Breast epithelium (tissue), 4 donors: ENCODE results near the gene FOCAD. TPM values are rescaled to one million over a fixed set of nuclear protein-coding genes. Genes with fewer than 3 reads are reported as not detected.
A peak's percentile ranks its signal among the peaks of the same experiment; 100 is the strongest.

Experiments
- DNase-seq, 2 donors: peaks; one replicate each; pipeline ENCODE4 v3.0.0-alpha.2; 2019; ENCODE audit warnings: low spot score in 2 of 2
- H3K27ac ChIP-seq, 2 donors: fragments of 200-600 bp; sonication (generic) in 1 of 2; one replicate each; pipeline ENCODE4 v1.5.1; 2016 to 2019; ENCODE audit warnings: mild to moderate bottlenecking in 1 of 2
- H3K27me3 ChIP-seq, 2 donors: fragments of 200-600 bp; sonication (generic) in 1 of 2; one replicate each; pipeline versions ENCODE4 v1.5.1 to v1.6.0; 2017 to 2019; ENCODE audit warnings: control low read depth in 1 of 2, mild to moderate bottlenecking in 1 of 2
- H3K36me3 ChIP-seq: fragments of 200-600 bp; one replicate; pipeline ENCODE4 v1.5.1; 2019
- H3K4me1 ChIP-seq, 2 donors: fragments of 200-600 bp; sonication (generic); one replicate each; pipeline ENCODE4 v1.5.1; 2016 to 2019; ENCODE audit warnings: control low read depth in 1 of 2
- H3K4me3 ChIP-seq, 3 donors: fragments of 200-600 bp; sonication (generic); 1 replicate in 2 of 3; 2 replicates in 1 of 3; pipeline ENCODE4 v1.5.1; 2016 to 2019; ENCODE audit warnings: mild to moderate bottlenecking in 3 of 3, moderate library complexity in 2 of 3
- H3K9me3 ChIP-seq, 2 donors: fragments of 200-600 bp; sonication (generic) in 1 of 2; one replicate each; pipeline ENCODE4 v1.5.1; 2016 to 2019; ENCODE audit warnings: control low read depth in 1 of 2
- CTCF ChIP-seq, 3 donors: fragments of 450-650 bp; IDR thresholded peaks; one replicate each; pipeline ENCODE4 v1.5.1; 2016 to 2017; ENCODE audit warnings: antibody characterized with exemption in 3 of 3, mild to moderate bottlenecking in 3 of 3, moderate library complexity in 3 of 3
- POLR2A ChIP-seq: fragments of 450-650 bp; IDR thresholded peaks from one replicate; pipeline ENCODE4 v1.6.1; 2016; ENCODE audit warnings: antibody characterized with exemption, mild to moderate bottlenecking, moderate library complexity
- POLR2AphosphoS5 ChIP-seq, 3 donors: sonication (generic); formaldehyde crosslinking; IDR thresholded peaks; one replicate each; pipeline ENCODE4 v1.6.1; 2017; ENCODE audit warnings: antibody characterized with exemption in 3 of 3
- intact Hi-C: fragments of 100-400 bp; cut with DNase I; formaldehyde crosslinking; loops from one replicate; pipeline ENCODE4 v1.15.1; 2023; ENCODE audit warnings: low total_unique reads
- total RNA-seq, 3 donors: library from RNA; depleted of rRNA; stranded (reverse); fragments of >200 nt; gene quantifications; one replicate each; pipeline ENCODE4 v1.1.0, GENCODE V29; 2016

The FOCAD gene
- total RNA-seq, 3 donors from 2014 or later, result 23.4 to 48.1 (median 36.7) TPM

GRCh38 chr9:21023861-21024260, 339.8 kb downstream of the FOCAD start:
- no peak for DNase-seq
- H3K27me3 ChIP-seq, result no peaks in the 10 kb centered on the region
- no peaks in the 10 kb centered on the region for H3K9me3 ChIP-seq
- no peak overlapping the region for H3K4me3 ChIP-seq
- intact Hi-C loops, result loop anchor here (10.0 kb wide), 1 partner anchor 1259 kb away; no protein-coding TSS in a partner anchor
- H3K4me1 ChIP-seq, result no peaks in the 10 kb centered on the region
- TF ChIP-seq POLR2A, result no peak
- no peak for TF ChIP-seq POLR2AphosphoS5 (IDR thresholded peaks at IDR 0.05)
- TF ChIP-seq CTCF (IDR thresholded peaks at IDR 0.05), result no peak
- H3K36me3 ChIP-seq, result no peaks in the 10 kb centered on the region
- no peak overlapping the region for H3K27ac ChIP-seq

- H3K27ac ChIP-seq, result no peak overlapping the region
- no peaks in the 10 kb centered on the region for H3K4me1 ChIP-seq
- no peaks in the 10 kb centered on the region for H3K9me3 ChIP-seq
- H3K4me3 ChIP-seq, result no peak overlapping the region
- no peak for DNase-seq
- H3K36me3 ChIP-seq, result no peaks in the 10 kb centered on the region
- no peak for TF ChIP-seq POLR2A
- TF ChIP-seq CTCF (IDR thresholded peaks at IDR 0.05), result no peak
- no peak for TF ChIP-seq POLR2AphosphoS5 (IDR thresholded peaks at IDR 0.05)
- intact Hi-C loops, result loop anchor here (10.0 kb wide), 1 partner anchor 1262 kb away; no protein-coding TSS in a partner anchor
- no peaks in the 10 kb centered on the region for H3K27me3 ChIP-seq
These were observed 343.2 kb downstream of the FOCAD start for GRCh38 chr9:21027295-21027694.

- H3K27me3 ChIP-seq, result no peaks in the 10 kb centered on the region
- TF ChIP-seq CTCF (IDR thresholded peaks at IDR 0.05), result no peak
- no peak for TF ChIP-seq POLR2AphosphoS5 (IDR thresholded peaks at IDR 0.05)
- TF ChIP-seq POLR2A, result no peak
- H3K9me3 ChIP-seq, result no peaks in the 10 kb centered on the region
- DNase-seq, result no peak
- no peak overlapping the region for H3K27ac ChIP-seq
- H3K4me3 ChIP-seq, result no peak overlapping the region
- intact Hi-C loops, result loop anchor here (10.0 kb wide), 1 partner anchor 1264 kb away; no protein-coding TSS in a partner anchor
- no peaks in the 10 kb centered on the region for H3K36me3 ChIP-seq
- no peaks in the 10 kb centered on the region for H3K4me1 ChIP-seq
These were observed 344.4 kb downstream of the FOCAD start for GRCh38 chr9:21028466-21028865.

- no peaks in the 10 kb centered on the region for H3K36me3 ChIP-seq
- no peaks in the 10 kb centered on the region for H3K27me3 ChIP-seq
- no peaks in the 10 kb centered on the region for H3K4me1 ChIP-seq
- TF ChIP-seq POLR2AphosphoS5 (IDR thresholded peaks at IDR 0.05), result no peak
- TF ChIP-seq CTCF (IDR thresholded peaks at IDR 0.05), result no peak
- TF ChIP-seq POLR2A, result no peak
- no peak overlapping the region for H3K27ac ChIP-seq
- intact Hi-C loops, result loop anchor here (5.0 to 10.0 kb wide), 2 partner anchors 907 to 1265 kb away; no protein-coding TSS in a partner anchor
- no peak overlapping the region for H3K4me3 ChIP-seq
- DNase-seq, result no peak
- H3K9me3 ChIP-seq, result no peaks in the 10 kb centered on the region
These were observed 345.6 kb downstream of the FOCAD start for GRCh38 chr9:21029661-21030060.

- H3K27ac ChIP-seq, result peak overlapping the region; percentile 80
- H3K27me3 ChIP-seq, result no peaks in the 10 kb centered on the region
- no peak for DNase-seq
- no peak for TF ChIP-seq POLR2AphosphoS5 (IDR thresholded peaks at IDR 0.05)
- TF ChIP-seq POLR2A, result no peak
- no peak for TF ChIP-seq CTCF (IDR thresholded peaks at IDR 0.05)
- H3K4me3 ChIP-seq, result peak overlapping the region; percentile 58 to 81 (median 69)
- no peaks in the 10 kb centered on the region for H3K9me3 ChIP-seq
- H3K4me1 ChIP-seq, result no peaks in the 10 kb centered on the region
- H3K36me3 ChIP-seq, result no peaks in the 10 kb centered on the region
- intact Hi-C loops, result loop anchor here (5.0 kb wide), 1 partner anchor 908 kb away; no protein-coding TSS in a partner anchor
These were observed 346.5 kb downstream of the FOCAD start for GRCh38 chr9:21030389-21031035.
